Sigmoid colon (tissue), 4 donors: ENCODE data around the gene CT45A5.
"Not testable (repeated sequence)": the region's sequence is repeated elsewhere in the genome, so short reads cannot be mapped to it uniquely, and the experiment has no call there.

Experiments used
- CTCF ChIP-seq, 4 experiments: fragments of 450-650 bp in 3 of 4; fragments of 200-600 bp in 1 of 4; IDR thresholded peaks; one replicate each; pipeline ENCODE4 v1.5.1; 2016 to 2019; ENCODE audit warnings: antibody characterized with exemption in 4 of 4, mild to moderate bottlenecking in 3 of 4, moderate library complexity in 2 of 4
- POLR2A ChIP-seq, 2 donors: fragments of 450-650 bp; IDR thresholded peaks; one replicate each; pipeline ENCODE4 v1.6.1; 2016; ENCODE audit warnings: antibody characterized with exemption in 2 of 2, mild to moderate bottlenecking in 2 of 2, moderate library complexity in 2 of 2
- POLR2AphosphoS5 ChIP-seq, 4 donors: sonication (generic); formaldehyde crosslinking; IDR thresholded peaks; one replicate each; pipeline ENCODE4 v1.6.1; 2017; ENCODE audit warnings: antibody characterized with exemption in 4 of 4

GRCh38 chrX:135768091-135768490 is 17.2 kb downstream of the CT45A5 start, which contains the start of gene CT45A3:
- TF ChIP-seq POLR2AphosphoS5, CTCF, POLR2A (IDR thresholded peaks at IDR 0.05): not testable (repeated sequence)
